HEK293 (cell line): ENCODE data around the gene BLM.

Experiments used
- CTCF ChIA-PET: fragments of 350-600 bp; formaldehyde crosslinking; extraction: SDS; loops from one replicate; lab custom pipeline; 2021; ENCODE audit warnings: antibody characterized with exemption; lab: Yijun Ruan, JAX
- POLR2A ChIA-PET: fragments of 300-600 bp; formaldehyde crosslinking; extraction: SDS; loops from one replicate; lab custom pipeline; 2020; ENCODE audit warnings: antibody characterized with exemption, inconsistent platforms; lab: Yijun Ruan, JAX
- H3K27ac ChIP-seq: fragments of 200-500 bp; sonication (Bioruptor generic); 2 replicates; pipeline ENCODE4 v1.5.1; 2014; ENCODE audit warnings: low read depth, low read length, control low read depth, inconsistent platforms; ENCODE audit errors: extremely low read depth
- H3K36me3 ChIP-seq, 2 experiments: fragments of 200-500 bp in 1 of 2; sonication (Bioruptor generic) in 1 of 2; 1 replicate in 1 of 2; 2 replicates in 1 of 2; pipeline ENCODE4 v1.5.1; 2014 to 2017; ENCODE audit warnings: inconsistent platforms in 2 of 2, low read length in 2 of 2; ENCODE audit not compliant: control insufficient read depth in 2 of 2, insufficient read depth in 1 of 2
- H3K4me1 ChIP-seq: fragments of 200-500 bp; sonication (Bioruptor generic); 2 replicates; pipeline ENCODE4 v1.5.1; 2014; ENCODE audit warnings: mild to moderate bottlenecking, low read length, inconsistent platforms; ENCODE audit not compliant: control insufficient read depth, insufficient read depth
- H3K4me3 ChIP-seq: 2 replicates; pipeline ENCODE4 v1.5.1; 2011; ENCODE audit warnings: low read depth, mild to moderate bottlenecking, control low read depth, low read length, moderate library complexity
- H3K9me3 ChIP-seq: fragments of 200-500 bp; sonication (Bioruptor generic); 2 replicates; pipeline ENCODE4 v1.5.1; 2014; ENCODE audit warnings: low read depth, low read length, inconsistent platforms; ENCODE audit not compliant: control insufficient read depth, insufficient read depth
- BCL11A ChIP-seq: fragments of 450-650 bp; formaldehyde crosslinking; IDR thresholded peaks from 2 replicates; pipeline ENCODE4 v1.5.1; 2016; ENCODE audit warnings: low read depth, missing biosample characterization, missing genetic modification characterization
- BCL11B ChIP-seq: fragments of 450-650 bp; formaldehyde crosslinking; IDR thresholded peaks from 2 replicates; pipeline ENCODE4 v1.5.1; 2016; ENCODE audit warnings: low read depth, missing biosample characterization, missing genetic modification characterization
- FEZF1 ChIP-seq: fragments of 450-650 bp; formaldehyde crosslinking; IDR thresholded peaks from 2 replicates; pipeline ENCODE4 v1.5.1; 2016; ENCODE audit warnings: missing biosample characterization, missing genetic modification characterization
- GLIS2 ChIP-seq: fragments of 450-650 bp; formaldehyde crosslinking; IDR thresholded peaks from 2 replicates; pipeline ENCODE4 v1.5.1; 2016; ENCODE audit warnings: missing biosample characterization, missing genetic modification characterization
- KLF10 ChIP-seq: fragments of 450-650 bp; IDR thresholded peaks from 2 replicates; pipeline ENCODE4 v1.5.1; 2018; ENCODE audit warnings: missing biosample characterization, mild to moderate bottlenecking, missing genetic modification characterization
- OVOL3 ChIP-seq: fragments of 450-650 bp; formaldehyde crosslinking; IDR thresholded peaks from 2 replicates; pipeline ENCODE4 v1.5.1; 2016; ENCODE audit warnings: missing biosample characterization, missing genetic modification characterization
- RBAK ChIP-seq: fragments of 450-650 bp; formaldehyde crosslinking; IDR thresholded peaks from 2 replicates; pipeline ENCODE4 v1.5.1; 2016; ENCODE audit warnings: missing biosample characterization, missing genetic modification characterization
- REPIN1 ChIP-seq: fragments of 450-650 bp; formaldehyde crosslinking; IDR thresholded peaks from 2 replicates; pipeline ENCODE4 v1.5.1; 2017; ENCODE audit warnings: missing biosample characterization, missing genetic modification characterization, low read depth
- ZIC2 ChIP-seq: fragments of 450-650 bp; formaldehyde crosslinking; IDR thresholded peaks from 2 replicates; pipeline ENCODE4 v1.5.1; 2016; ENCODE audit warnings: missing biosample characterization, missing genetic modification characterization
- ZNF169 ChIP-seq: fragments of 450-650 bp; formaldehyde crosslinking; IDR thresholded peaks from 2 replicates; pipeline ENCODE4 v1.5.1; 2016; ENCODE audit warnings: missing biosample characterization, missing genetic modification characterization
- ZNF211 ChIP-seq: fragments of 450-650 bp; formaldehyde crosslinking; IDR thresholded peaks from 2 replicates; pipeline ENCODE4 v1.5.1; 2016; ENCODE audit warnings: low read depth, missing biosample characterization, missing genetic modification characterization
- ZNF24 ChIP-seq: fragments of 450-650 bp; formaldehyde crosslinking; IDR thresholded peaks from 2 replicates; pipeline ENCODE4 v1.5.1; 2016; ENCODE audit warnings: missing biosample characterization, missing genetic modification characterization
- ZNF292 ChIP-seq: fragments of 450-650 bp; formaldehyde crosslinking; IDR thresholded peaks from 2 replicates; pipeline ENCODE4 v1.5.1; 2016; ENCODE audit warnings: low read depth, missing biosample characterization, missing genetic modification characterization, borderline replicate concordance
- ZNF354C ChIP-seq: fragments of 450-650 bp; formaldehyde crosslinking; IDR thresholded peaks from 2 replicates; pipeline ENCODE4 v1.5.1; 2016; ENCODE audit warnings: missing biosample characterization, missing genetic modification characterization, low read depth, borderline replicate concordance
- ZNF426 ChIP-seq: fragments of 450-650 bp; formaldehyde crosslinking; IDR thresholded peaks from 2 replicates; pipeline ENCODE4 v1.5.1; 2017; ENCODE audit warnings: missing biosample characterization, missing genetic modification characterization, mild to moderate bottlenecking, inconsistent platforms, moderate library complexity
- ZXDB ChIP-seq: fragments of 450-650 bp; formaldehyde crosslinking; IDR thresholded peaks from 2 replicates; pipeline ENCODE4 v1.5.1; 2016; ENCODE audit warnings: missing biosample characterization, missing genetic modification characterization
- TF ChIP-seq, protein P1 (sequence below): fragments of 450-650 bp; formaldehyde crosslinking; IDR thresholded peaks from 2 replicates; pipeline ENCODE4 v1.5.1; 2016; ENCODE audit warnings: missing biosample characterization, missing genetic modification characterization, borderline replicate concordance

The BLM gene

GRCh38 chr15:90750186-90750585 lies 33.0 kb downstream of the BLM start (continued):
- TF ChIP-seq, protein P1, sequence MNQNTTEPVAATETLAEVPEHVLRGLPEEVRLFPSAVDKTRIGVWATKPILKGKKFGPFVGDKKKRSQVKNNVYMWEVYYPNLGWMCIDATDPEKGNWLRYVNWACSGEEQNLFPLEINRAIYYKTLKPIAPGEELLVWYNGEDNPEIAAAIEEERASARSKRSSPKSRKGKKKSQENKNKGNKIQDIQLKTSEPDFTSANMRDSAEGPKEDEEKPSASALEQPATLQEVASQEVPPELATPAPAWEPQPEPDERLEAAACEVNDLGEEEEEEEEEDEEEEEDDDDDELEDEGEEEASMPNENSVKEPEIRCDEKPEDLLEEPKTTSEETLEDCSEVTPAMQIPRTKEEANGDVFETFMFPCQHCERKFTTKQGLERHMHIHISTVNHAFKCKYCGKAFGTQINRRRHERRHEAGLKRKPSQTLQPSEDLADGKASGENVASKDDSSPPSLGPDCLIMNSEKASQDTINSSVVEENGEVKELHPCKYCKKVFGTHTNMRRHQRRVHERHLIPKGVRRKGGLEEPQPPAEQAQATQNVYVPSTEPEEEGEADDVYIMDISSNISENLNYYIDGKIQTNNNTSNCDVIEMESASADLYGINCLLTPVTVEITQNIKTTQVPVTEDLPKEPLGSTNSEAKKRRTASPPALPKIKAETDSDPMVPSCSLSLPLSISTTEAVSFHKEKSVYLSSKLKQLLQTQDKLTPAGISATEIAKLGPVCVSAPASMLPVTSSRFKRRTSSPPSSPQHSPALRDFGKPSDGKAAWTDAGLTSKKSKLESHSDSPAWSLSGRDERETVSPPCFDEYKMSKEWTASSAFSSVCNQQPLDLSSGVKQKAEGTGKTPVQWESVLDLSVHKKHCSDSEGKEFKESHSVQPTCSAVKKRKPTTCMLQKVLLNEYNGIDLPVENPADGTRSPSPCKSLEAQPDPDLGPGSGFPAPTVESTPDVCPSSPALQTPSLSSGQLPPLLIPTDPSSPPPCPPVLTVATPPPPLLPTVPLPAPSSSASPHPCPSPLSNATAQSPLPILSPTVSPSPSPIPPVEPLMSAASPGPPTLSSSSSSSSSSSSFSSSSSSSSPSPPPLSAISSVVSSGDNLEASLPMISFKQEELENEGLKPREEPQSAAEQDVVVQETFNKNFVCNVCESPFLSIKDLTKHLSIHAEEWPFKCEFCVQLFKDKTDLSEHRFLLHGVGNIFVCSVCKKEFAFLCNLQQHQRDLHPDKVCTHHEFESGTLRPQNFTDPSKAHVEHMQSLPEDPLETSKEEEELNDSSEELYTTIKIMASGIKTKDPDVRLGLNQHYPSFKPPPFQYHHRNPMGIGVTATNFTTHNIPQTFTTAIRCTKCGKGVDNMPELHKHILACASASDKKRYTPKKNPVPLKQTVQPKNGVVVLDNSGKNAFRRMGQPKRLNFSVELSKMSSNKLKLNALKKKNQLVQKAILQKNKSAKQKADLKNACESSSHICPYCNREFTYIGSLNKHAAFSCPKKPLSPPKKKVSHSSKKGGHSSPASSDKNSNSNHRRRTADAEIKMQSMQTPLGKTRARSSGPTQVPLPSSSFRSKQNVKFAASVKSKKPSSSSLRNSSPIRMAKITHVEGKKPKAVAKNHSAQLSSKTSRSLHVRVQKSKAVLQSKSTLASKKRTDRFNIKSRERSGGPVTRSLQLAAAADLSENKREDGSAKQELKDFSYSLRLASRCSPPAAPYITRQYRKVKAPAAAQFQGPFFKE, result no peak
- TF ChIP-seq ZIC2 (no peak), ZNF426 (no peak)

DNA sequence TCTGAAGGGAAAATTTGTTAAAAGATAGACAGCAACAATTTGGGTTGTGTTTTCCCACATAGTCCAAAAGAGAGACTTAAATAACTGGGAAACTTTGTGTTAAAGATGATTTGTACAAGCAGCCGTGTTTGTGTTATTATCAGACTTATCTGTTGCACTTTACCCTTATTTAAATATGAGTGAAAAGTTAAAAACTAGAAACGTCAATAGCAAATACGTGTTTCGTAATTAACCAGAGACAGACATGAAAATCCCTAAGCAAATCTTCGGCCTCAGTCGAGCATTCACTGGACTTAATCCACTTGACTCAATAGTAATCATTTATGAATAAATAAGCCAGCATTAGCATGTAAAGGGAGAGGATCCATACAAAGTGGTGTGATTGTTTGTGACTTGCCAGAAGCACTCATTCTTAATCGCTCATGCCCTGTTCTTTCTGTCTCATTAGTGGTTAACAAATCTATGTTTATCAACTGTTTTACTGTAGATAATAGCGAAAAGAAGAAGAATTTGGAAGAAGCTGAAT lies 34.2 kb downstream of the BLM start:
- H3K9me3 ChIP-seq, result no peaks in the 10 kb centered on the region
- H3K4me3 ChIP-seq, result no peak overlapping the region
- POLR2A ChIA-PET, result no interaction called here
- H3K36me3 ChIP-seq, result peaks cover 35 to 47% of the 10 kb centered on the region in 2 experiments
- no peaks in the 10 kb centered on the region for H3K4me1 ChIP-seq
- TF ChIP-seq OVOL3 (tag by site-specific recombination), result no peak
- no peak for TF ChIP-seq ZNF211 (tag by site-specific recombination)
- TF ChIP-seq GLIS2, result no peak
- TF ChIP-seq BCL11B (tag by site-specific recombination), result no peak
- TF ChIP-seq ZNF354C (tag by site-specific recombination), result no peak
- TF ChIP-seq ZNF24 (tag by site-specific recombination), result no peak
- no peak for TF ChIP-seq ZNF169 (tag by site-specific recombination)
- no peak for TF ChIP-seq ZXDB (tag by site-specific recombination)
- CTCF ChIA-PET, result interaction anchor here (0.5 kb wide), 1 partner anchor 135 kb away, joined by 3 read pairs; no protein-coding TSS in a partner anchor
- no peak overlapping the region for H3K27ac ChIP-seq

DNA sequence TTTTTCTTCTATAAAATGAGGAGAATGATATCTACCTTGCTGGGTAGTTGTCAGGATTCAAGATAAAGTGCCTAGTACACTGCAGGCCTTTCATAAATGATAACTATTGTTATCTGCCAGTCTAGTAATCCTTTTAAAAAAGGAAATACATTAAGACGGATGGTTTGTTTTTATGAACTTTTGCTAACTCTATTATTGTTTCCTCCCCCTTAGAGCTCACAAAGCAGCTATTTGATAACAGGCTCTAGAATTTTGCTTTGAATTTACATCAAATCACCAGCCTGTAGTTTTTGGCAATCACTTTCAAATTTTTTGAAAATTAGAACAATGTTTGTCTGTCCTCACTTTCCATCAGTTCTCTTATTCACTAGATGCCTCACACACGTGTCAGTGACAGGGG lies 39.8 kb downstream of the BLM start:
- CTCF ChIA-PET, result no interaction called here
- no peaks in the 10 kb centered on the region for H3K9me3 ChIP-seq
- no peak for TF ChIP-seq ZNF292
- no peak for TF ChIP-seq REPIN1 (tag by site-specific recombination)
- TF ChIP-seq KLF10 (tag by site-specific recombination), result no peak
- no peak for TF ChIP-seq BCL11A (tag by site-specific recombination)
- TF ChIP-seq RBAK (tag by site-specific recombination), result no peak
- TF ChIP-seq FEZF1 (tag by site-specific recombination), result no peak
- no peak overlapping the region for H3K4me3 ChIP-seq
- no peak overlapping the region for H3K27ac ChIP-seq
- H3K4me1 ChIP-seq, result no peaks in the 10 kb centered on the region
- peaks cover 58 to 77% of the 10 kb centered on the region in 2 experiments for H3K36me3 ChIP-seq
- POLR2A ChIA-PET, result no interaction called here
